ENCODE data around the gene CLIP1.
"Not testable (repeated sequence)": the region's sequence is repeated elsewhere in the genome, so short reads cannot be mapped to it uniquely, and the experiment has no call there.

CLIP1 gene

DNA sequence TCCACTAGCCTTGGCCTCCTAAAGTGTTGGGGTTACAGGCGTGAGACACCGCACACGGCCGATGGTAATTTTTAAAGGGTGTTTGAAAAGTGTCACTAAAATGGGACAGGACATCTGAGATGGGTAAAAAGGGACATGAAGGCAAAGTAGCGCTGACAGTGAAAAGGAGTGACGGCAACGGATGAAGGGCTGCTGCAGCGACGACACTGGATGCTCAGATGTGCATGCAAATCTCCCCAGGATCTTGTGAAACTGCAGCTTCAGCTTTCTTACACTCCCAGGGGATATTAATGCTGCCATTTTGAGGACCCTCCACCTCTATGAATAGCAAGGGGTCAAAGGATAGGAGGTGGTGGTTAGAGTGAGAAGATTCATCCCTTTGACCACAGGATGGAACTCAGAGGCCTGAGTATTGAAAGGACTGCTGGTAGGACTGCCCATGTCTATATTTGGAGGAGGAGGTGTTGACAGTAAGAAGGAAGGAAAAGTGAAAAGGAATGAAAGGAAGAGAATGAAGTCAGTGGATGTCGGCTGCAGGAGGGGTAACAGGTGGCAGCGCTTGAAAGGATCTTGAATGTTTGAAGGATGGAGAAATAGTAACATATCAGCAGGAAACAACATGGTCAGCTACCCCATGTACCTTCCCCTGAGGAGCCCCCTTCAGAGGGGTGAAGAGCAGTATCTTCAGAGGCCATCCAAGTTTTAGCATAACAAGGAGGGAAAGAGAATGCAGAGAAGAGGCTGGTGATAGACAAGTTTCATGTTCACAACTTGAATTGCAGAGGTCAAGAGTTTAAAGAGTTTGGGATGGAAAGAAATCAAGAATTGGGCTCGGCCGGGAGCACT lies 37.1 kb downstream of the CLIP1 start:
- no peaks in the 10 kb centered on the region for H3K9me3 ChIP-seq (replicated peaks; ENCODE audit: insufficient read depth, low read length)
- H3F3A ChIP-seq (ENCODE audit: insufficient read depth, low read length), result no peaks in the 10 kb centered on the region
- no peaks in the 10 kb centered on the region for H3K9me2 ChIP-seq (replicated peaks; ENCODE audit: insufficient read depth, low read length)
- DNase-seq, result no peak
- H3K27me3 ChIP-seq (replicated peaks; ENCODE audit: insufficient read depth, low read length), result no peaks in the 10 kb centered on the region
- H3K4me2 ChIP-seq (ENCODE audit: low read depth, low read length), result no peak overlapping the region
- no peaks in the 10 kb centered on the region for H3K4me1 ChIP-seq (ENCODE audit: low read length)
- no peak overlapping the region for H3K9ac ChIP-seq (ENCODE audit: low read length)
- no peaks in the 10 kb centered on the region for H4K20me1 ChIP-seq (ENCODE audit: insufficient read depth, low read length)
- H3K4me3 ChIP-seq (ENCODE audit: low read length), result no peak overlapping the region
- H3K36me3 ChIP-seq (replicated peaks; ENCODE audit: insufficient read depth, low read length), result no peaks in the 10 kb centered on the region
- TF ChIP-seq EZH2phosphoT487 (IDR thresholded peaks at IDR 0.05; ENCODE audit: low read length), result no peak
- TF ChIP-seq, protein P1, sequence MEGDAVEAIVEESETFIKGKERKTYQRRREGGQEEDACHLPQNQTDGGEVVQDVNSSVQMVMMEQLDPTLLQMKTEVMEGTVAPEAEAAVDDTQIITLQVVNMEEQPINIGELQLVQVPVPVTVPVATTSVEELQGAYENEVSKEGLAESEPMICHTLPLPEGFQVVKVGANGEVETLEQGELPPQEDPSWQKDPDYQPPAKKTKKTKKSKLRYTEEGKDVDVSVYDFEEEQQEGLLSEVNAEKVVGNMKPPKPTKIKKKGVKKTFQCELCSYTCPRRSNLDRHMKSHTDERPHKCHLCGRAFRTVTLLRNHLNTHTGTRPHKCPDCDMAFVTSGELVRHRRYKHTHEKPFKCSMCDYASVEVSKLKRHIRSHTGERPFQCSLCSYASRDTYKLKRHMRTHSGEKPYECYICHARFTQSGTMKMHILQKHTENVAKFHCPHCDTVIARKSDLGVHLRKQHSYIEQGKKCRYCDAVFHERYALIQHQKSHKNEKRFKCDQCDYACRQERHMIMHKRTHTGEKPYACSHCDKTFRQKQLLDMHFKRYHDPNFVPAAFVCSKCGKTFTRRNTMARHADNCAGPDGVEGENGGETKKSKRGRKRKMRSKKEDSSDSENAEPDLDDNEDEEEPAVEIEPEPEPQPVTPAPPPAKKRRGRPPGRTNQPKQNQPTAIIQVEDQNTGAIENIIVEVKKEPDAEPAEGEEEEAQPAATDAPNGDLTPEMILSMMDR (IDR thresholded peaks at IDR 0.05; ENCODE audit: low read length), result no peak
- TF ChIP-seq EZH2 (optimal IDR thresholded peaks at IDR 0.05; ENCODE audit: low read depth, low read length), result no peak
- H3K79me2 ChIP-seq (ENCODE audit: low read length), result no peaks in the 10 kb centered on the region
- H2AFZ ChIP-seq (ENCODE audit: low read length), result no peak overlapping the region
- H3K27ac ChIP-seq (ENCODE audit: low read length), result no peak overlapping the region

DNA sequence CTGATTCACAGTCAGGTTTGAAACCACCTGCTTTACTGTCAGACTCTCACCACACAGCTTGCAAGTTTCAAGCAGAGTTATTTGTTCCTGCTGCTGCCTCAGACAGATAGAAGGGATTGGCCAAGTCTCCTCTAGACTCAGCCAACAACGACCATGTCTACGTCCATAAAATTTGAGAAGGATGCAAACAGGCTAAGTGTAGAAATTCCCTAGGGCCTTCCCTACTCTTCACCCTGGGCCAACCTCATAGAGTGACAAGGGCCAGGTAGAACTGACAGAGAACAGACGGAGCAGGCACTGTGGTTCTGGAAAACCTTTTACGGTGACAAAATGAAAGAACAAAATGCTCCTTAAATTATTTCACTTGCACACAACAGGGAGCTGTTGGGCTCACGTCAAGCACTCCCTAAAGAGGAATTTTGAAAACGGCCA lies 39.5 kb downstream of the CLIP1 start:
- Histone ChIP-seq H3K4me2 (ENCODE audit: low read depth, low read length) (no peak overlapping the region), H3K27ac (ENCODE audit: low read length) (no peak overlapping the region), H3K9me3 (replicated peaks; ENCODE audit: insufficient read depth, low read length) (no peaks in the 10 kb centered on the region), H3K4me3 (ENCODE audit: low read length) (no peak overlapping the region), H3K9ac (ENCODE audit: low read length) (no peak overlapping the region), H4K20me1 (ENCODE audit: insufficient read depth, low read length) (no peaks in the 10 kb centered on the region), H3K36me3 (replicated peaks; ENCODE audit: insufficient read depth, low read length) (no peaks in the 10 kb centered on the region), H3K79me2 (ENCODE audit: low read length) (no peaks in the 10 kb centered on the region), H2AFZ (ENCODE audit: low read length) (no peak overlapping the region), H3K27me3 (replicated peaks; ENCODE audit: insufficient read depth, low read length) (no peaks in the 10 kb centered on the region), H3F3A (ENCODE audit: insufficient read depth, low read length) (no peaks in the 10 kb centered on the region), H3K9me2 (replicated peaks; ENCODE audit: insufficient read depth, low read length) (no peaks in the 10 kb centered on the region), H3K4me1 (ENCODE audit: low read length) (no peaks in the 10 kb centered on the region)
- TF ChIP-seq EZH2 (optimal IDR thresholded peaks at IDR 0.05; ENCODE audit: low read depth, low read length) (no peak), EZH2phosphoT487 (IDR thresholded peaks at IDR 0.05; ENCODE audit: low read length) (no peak)
- TF ChIP-seq, protein P1 (IDR thresholded peaks at IDR 0.05; ENCODE audit: low read length), result no peak
- DNase-seq, result no peak

DNA sequence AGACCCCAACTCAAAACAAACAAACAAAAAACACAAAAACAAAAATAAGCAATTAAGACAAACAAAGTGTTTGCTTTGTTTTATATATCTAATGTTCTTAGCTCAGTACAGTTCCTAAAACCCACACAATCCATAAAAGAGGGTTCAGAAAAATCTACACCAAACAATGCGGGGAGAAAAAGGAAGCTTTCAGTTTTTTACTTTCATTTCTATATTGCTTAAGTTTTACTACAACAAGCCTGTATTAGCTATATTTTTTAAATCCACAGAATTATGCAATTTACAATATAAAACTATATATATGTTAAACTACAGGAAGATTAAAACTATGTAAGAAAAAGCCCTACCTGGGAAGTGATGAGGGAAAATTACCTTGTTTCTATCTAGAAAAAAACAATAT lies 41.4 kb downstream of the CLIP1 start:
- Histone ChIP-seq H3K4me2 (ENCODE audit: low read depth, low read length) (no peak overlapping the region), H2AFZ (ENCODE audit: low read length) (no peak overlapping the region), H3K9ac (ENCODE audit: low read length) (no peak overlapping the region), H3K4me3 (ENCODE audit: low read length) (no peak overlapping the region), H3K27ac (ENCODE audit: low read length) (no peak overlapping the region), H3K4me1 (ENCODE audit: low read length) (no peaks in the 10 kb centered on the region), H3K27me3 (replicated peaks; ENCODE audit: insufficient read depth, low read length) (no peaks in the 10 kb centered on the region), H3K79me2 (ENCODE audit: low read length) (no peaks in the 10 kb centered on the region), H3K9me2 (replicated peaks; ENCODE audit: insufficient read depth, low read length) (no peaks in the 10 kb centered on the region), H3K36me3 (replicated peaks; ENCODE audit: insufficient read depth, low read length) (no peaks in the 10 kb centered on the region), H3K9me3 (replicated peaks; ENCODE audit: insufficient read depth, low read length) (no peaks in the 10 kb centered on the region), H3F3A (ENCODE audit: insufficient read depth, low read length) (no peaks in the 10 kb centered on the region), H4K20me1 (ENCODE audit: insufficient read depth, low read length) (no peaks in the 10 kb centered on the region)
- TF ChIP-seq, protein P1 (IDR thresholded peaks at IDR 0.05; ENCODE audit: low read length), result no peak
- TF ChIP-seq EZH2 (optimal IDR thresholded peaks at IDR 0.05; ENCODE audit: low read depth, low read length) (no peak), EZH2phosphoT487 (IDR thresholded peaks at IDR 0.05; ENCODE audit: low read length) (no peak)
- DNase-seq, result no peak

DNA sequence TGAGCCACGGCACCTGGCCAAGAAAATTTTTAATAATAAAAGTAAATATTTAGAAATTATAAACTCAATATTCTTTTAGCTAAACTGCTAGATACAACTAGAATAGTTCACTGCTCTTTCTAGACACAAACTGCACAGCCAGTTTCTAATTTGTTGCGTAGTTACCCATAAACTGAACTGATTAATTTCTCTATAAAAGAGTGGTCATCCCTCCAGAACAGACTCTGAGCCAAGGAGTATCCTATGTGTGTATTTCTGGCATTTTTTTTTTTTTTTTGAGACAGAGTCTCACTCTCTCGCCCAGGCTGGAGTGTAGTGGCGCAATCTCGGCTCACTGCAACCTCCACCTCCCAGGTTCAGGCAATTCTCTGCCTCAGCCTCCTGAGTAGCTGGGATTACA lies 45.7 kb downstream of the CLIP1 start:
- not testable (repeated sequence) for H3F3A ChIP-seq (ENCODE audit: insufficient read depth, low read length); H3K36me3 ChIP-seq (replicated peaks; ENCODE audit: insufficient read depth, low read length); H2AFZ ChIP-seq (ENCODE audit: low read length); H3K9me3 ChIP-seq (replicated peaks; ENCODE audit: insufficient read depth, low read length); H3K27me3 ChIP-seq (replicated peaks; ENCODE audit: insufficient read depth, low read length); H3K4me1 ChIP-seq (ENCODE audit: low read length); H3K9me2 ChIP-seq (replicated peaks; ENCODE audit: insufficient read depth, low read length); H3K4me2 ChIP-seq (ENCODE audit: low read depth, low read length); H4K20me1 ChIP-seq (ENCODE audit: insufficient read depth, low read length); H3K27ac ChIP-seq (ENCODE audit: low read length); H3K79me2 ChIP-seq (ENCODE audit: low read length); DNase-seq; H3K4me3 ChIP-seq (ENCODE audit: low read length); H3K9ac ChIP-seq (ENCODE audit: low read length)
